HL-60 (cell line): ENCODE measurements around the gene PANX1.

Experiments
- POLR2AphosphoS5 ChIP-seq: IDR thresholded peaks from 2 replicates; pipeline ENCODE4 v1.6.1; 2012; ENCODE audit warnings: low read depth
- TF ChIP-seq, protein P1 (sequence below): IDR thresholded peaks from one replicate; pipeline ENCODE4 v1.5.1; 2011; ENCODE audit warnings: low read length, control low read depth, inconsistent platforms; ENCODE audit not compliant: insufficient read depth

DNA sequence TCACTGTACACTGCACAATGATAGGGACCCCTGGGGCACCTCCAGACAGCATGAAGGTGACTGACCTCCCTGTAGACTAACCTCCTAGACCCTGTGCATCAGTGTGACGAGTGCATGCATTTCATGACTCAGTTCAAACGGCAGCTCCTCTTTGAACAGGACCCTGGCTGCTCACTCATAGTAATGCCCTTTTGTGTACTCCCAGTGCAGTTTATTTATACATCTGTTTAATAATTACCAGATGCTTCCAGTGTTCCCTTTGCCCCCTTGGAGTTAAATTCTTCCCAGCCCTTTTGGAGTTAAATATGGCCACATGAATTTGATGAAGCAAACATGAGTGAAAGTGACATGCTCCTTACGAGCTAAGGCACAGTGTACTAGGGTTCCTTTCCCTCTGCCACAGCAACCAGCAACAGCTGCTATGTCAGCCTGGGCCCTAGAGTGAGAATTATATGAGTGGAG is 72.4 kb downstream of the PANX1 start:
- TF ChIP-seq, protein P1, sequence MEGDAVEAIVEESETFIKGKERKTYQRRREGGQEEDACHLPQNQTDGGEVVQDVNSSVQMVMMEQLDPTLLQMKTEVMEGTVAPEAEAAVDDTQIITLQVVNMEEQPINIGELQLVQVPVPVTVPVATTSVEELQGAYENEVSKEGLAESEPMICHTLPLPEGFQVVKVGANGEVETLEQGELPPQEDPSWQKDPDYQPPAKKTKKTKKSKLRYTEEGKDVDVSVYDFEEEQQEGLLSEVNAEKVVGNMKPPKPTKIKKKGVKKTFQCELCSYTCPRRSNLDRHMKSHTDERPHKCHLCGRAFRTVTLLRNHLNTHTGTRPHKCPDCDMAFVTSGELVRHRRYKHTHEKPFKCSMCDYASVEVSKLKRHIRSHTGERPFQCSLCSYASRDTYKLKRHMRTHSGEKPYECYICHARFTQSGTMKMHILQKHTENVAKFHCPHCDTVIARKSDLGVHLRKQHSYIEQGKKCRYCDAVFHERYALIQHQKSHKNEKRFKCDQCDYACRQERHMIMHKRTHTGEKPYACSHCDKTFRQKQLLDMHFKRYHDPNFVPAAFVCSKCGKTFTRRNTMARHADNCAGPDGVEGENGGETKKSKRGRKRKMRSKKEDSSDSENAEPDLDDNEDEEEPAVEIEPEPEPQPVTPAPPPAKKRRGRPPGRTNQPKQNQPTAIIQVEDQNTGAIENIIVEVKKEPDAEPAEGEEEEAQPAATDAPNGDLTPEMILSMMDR: no peak
- no peak for TF ChIP-seq POLR2AphosphoS5
